ENCODE measurements around the gene KCND2.

The KCND2 gene

GRCh38 chr7:120709972-120710320 is 437.0 kb downstream of the KCND2 start:
- no peak for DNase-seq

DNA sequence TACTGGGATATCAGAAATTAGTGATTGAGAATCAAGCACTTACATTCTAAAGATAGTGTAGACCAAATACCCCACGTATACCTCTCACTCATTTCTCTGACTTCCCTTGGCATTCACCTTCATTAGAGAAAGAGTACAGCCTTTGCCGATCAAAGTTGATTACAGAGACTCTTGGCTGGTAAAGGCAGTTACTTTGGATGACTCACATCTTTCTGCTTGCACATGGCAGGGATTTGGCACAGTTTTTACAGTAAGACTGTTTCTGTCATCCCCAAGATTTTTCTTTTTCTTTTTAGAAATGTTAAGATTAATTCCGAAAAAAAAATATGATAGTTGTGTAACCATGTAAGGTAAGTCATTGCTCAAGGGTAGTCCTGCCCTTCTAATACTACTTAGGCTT is 442.0 kb downstream of the KCND2 start:
- DNase-seq: no peak

DNA sequence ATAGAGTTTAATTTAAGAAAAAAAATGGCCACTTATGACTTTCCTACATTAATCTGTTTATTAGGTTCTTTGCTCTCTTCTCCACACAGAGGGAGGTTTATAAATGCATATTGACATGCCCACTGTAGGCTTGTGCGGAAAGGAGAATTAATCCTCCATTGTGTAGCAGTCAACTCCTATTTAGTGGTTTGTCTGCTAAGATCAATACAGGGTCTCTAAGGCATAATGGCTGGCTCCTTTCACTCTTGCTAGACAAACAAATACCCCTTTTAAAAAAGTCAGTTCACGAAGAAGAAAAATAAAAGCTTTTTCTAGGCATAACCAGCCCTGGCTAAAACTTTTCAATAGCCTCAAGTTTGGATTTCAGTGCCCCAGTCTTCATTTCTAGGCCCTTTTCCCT is 443.3 kb downstream of the KCND2 start:
- no peak for DNase-seq

DNA sequence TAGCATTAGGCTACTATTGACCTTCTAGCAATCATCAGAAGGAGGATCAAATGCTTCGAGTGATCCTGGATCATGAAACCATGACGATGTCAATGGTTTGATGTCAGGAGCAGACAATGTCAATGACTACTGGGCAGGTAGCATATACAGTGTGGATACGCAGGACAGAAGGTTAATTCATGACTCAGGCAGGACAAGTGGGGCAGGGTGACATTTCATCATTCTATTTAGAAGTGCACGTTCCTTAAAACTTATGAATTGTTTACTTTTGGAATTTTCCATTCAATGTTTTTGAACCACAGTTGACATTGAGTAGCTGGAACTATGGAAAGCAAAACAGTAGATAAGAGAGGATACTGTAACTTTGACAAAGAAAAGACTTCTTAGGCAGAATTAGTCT is 444.2 kb downstream of the KCND2 start:
- DNase-seq: no peak

GRCh38 chr7:120718361-120718760 is 445.4 kb downstream of the KCND2 start:
- DNase-seq: no peak

- no peak for DNase-seq
Observed at GRCh38 chr7:120720317-120720716, 447.3 kb downstream of the KCND2 start.

GRCh38 chr7:120723465-120724385 is 450.8 kb downstream of the KCND2 start:
- no peak for DNase-seq

DNA sequence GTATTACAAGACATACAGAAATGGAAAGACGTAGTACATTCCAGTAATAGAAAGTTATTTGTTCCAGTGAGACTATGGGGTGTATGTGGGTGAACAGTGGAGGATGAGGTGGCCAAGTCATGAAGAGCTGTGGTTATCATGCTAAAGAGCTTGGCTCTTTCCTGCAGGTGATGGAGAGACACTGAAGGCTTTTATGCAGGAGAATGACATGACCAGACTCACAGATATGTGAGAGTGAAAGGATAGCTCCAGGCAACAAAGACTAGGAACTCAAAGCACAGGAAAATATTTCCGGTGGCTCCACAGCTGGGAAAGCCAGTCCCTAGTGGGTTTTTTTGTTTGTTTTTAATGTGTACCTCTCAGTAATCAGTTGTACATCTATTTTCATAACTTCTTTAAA is 451.5 kb downstream of the KCND2 start:
- no peak for DNase-seq

- no peak for DNase-seq
Observed at GRCh38 chr7:120724955-120725354, 452.0 kb downstream of the KCND2 start.

DNA sequence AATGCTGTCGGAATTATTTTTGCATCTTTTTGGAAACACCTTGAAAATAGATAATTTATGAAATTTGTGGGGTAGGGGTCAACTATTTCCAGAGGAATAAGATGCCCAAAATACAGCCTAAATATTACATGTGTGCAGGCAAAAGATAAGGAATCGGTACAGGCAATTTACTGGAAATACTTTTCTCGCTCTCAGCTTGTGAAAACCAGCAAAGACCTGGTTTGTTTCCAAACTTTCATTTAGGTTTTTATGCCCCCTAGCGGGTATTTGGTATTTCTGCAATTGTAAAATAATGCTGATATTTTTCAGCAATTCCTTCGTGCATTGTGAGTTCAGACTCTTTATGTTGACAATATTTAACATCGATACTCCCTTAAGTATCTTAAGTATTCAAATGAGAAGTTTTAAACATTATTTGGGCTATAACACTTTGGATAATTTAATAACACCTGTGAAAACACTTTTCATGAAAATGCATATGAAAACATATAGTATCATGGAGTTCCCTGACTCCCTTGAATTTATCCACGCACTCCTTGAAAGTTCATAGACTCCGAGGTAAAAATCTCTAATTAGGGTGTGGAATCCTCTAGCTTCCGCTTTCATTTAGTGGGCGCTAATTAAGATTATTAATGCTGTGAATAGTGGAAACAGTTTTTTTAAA is 452.5 kb downstream of the KCND2 start:
- no peak for DNase-seq

DNA sequence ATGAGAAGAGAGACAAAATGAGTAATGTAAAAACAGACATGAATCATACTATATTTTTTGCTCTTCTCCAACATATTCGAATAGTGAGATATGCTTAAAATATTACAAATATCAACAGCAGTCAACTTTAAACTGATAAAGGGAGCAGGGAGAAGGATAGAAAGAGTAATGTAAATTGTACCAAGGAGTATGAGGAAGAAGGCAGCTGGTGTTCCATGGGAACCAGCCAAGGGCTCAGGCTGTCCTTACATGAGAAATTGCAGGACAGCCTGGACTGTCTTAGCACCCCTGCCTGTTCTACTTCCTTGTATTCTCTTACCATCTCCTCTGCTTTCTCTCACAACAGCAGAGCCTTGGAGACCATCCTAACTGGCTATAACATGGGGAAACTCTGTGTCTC is 456.3 kb downstream of the KCND2 start:
- no peak for DNase-seq

DNA sequence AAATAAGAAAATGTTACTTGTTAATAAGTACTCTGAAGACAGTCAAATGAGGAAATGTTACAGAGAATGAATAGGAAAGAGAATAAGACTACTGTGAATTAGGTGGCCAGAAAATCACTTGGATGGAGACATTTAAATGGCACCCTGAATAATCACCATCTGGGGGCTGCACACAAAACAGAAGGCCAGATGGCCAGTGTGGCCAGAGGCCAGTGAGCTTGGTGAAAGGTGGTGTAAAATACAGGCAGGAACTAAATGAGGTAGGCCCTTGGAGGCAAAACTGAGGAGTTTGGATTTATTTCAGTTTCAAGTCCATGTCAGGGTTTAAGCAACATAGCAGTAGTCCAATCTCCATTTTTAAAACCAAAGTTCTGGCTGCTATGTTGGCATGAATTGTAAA is 458.3 kb downstream of the KCND2 start:
- DNase-seq: no peak

DNA sequence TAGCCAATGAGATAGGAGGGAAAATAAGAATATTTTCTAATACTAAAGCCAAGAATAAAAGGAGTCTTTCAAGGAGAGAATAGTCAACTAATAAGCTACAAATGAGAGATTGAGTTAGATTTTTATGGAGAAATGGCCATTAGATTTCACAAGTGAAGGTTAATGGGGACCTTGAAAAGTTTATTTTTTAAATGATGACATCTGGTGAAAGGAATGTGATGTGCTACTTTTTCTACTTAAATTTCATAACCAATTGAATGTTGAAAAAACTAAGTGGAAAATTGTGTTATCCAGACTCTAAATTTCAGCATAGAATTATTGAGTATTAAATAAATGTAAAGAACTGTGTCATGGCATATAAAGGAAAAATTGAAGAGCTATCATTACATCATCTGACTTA is 459.3 kb downstream of the KCND2 start:
- DNase-seq: no peak

GRCh38 chr7:120733143-120733542 is 460.2 kb downstream of the KCND2 start:
- DNase-seq: no peak

DNA sequence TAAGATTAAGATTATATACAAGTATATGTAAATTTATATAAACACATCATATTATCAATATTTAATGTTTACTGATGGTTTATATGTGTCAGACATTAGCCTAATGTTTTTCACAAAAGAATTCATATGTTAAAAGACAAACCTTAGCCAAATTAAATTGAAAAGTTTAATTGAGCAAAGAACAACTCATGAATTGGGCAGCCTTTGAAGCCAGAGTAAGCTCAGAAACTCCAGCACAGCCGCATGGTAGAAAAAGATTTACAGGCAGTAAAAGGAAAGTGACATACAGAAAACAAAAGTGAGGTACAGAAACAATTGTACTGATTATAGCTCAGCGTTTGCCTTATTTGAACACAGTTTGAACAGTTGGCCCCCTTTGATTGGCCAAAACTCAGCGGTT is 460.9 kb downstream of the KCND2 start:
- no peak for DNase-seq

DNA sequence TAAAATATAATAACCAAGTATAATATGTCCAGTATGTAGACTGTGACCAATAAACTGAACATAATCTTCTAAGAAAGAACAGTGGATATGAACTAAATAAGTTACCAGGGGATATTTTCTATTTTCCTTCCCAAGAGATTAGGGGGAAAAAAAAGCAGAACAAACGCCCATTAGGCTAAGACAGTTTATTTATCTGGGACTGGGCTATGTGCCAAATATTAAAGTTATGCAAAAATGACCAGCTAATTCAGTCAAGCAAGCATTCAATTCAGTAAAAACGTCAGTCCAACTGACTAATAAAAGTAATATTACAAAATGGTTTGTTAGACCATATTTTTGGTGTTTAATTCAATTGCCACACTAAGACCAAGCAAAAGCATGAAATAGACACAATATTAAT is 462.8 kb downstream of the KCND2 start:
- no peak for DNase-seq

DNA sequence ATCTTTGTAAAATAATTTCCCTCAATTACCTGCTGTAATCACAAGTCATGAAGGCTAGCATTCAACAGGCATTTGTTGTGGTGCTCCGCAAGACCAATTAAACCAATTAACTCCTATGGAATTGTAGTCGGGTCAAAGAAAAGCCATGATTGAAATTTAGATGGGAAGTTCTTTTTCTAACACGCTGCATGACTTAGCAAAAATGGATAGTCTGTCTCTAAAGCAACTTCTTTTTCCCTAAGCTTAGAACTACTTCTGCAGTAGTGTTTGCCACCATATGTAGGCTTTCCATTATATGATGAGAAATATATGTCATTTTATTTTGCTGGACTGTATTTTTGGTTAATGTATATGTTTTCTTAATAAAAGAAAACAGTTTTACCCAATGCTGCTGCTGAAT is 465.8 kb downstream of the KCND2 start:
- no peak for DNase-seq

DNA sequence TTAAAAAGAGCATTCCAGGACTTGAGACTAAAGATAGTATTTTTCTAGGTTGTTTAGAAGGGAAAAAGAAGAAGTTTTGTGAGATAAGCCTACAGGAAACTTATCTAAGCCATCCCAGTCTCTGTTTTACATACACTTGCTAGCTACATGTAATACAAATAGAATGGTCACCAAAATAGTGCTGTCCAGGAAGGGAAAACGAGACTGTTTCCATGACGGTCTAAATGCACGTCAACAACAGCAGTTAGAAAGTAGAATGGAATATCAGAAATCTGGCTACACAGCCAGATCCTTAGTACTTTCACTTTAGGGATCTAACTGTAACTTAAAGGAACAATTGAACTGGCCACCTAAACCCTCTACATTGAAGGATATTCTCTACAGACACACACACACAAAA is 467.4 kb downstream of the KCND2 start:
- no peak for DNase-seq

GRCh38 chr7:120741371-120742042 is 468.5 kb downstream of the KCND2 start:
- DNase-seq: no peak

- no peak for DNase-seq
Observed at GRCh38 chr7:120742372-120742771, 469.4 kb downstream of the KCND2 start.

- DNase-seq: no peak
Observed at GRCh38 chr7:120743128-120743527, 470.2 kb downstream of the KCND2 start.

GRCh38 chr7:120760050-120760449 is 487.1 kb downstream of the KCND2 start:
- no peak for DNase-seq

GRCh38 chr7:120760851-120761250 is 487.9 kb downstream of the KCND2 start:
- DNase-seq: no peak

- no peak for DNase-seq
Observed at GRCh38 chr7:120770206-120770605, 497.2 kb downstream of the KCND2 start.
